Neutrophil (primary cell): Measurements from ENCODE around the gene VWA3A.

Experiments
- H3K27ac ChIP-seq: fragments of 200-600 bp; sonication (generic); 2 replicates; pipeline ENCODE4 v1.5.1; 2016; ENCODE audit warnings: mild to moderate bottlenecking, moderate library complexity
- H3K27me3 ChIP-seq: fragments of 200-600 bp; sonication (generic); 2 replicates; pipeline ENCODE4 v1.6.0; 2016; ENCODE audit warnings: mild to moderate bottlenecking
- H3K36me3 ChIP-seq: fragments of 200-600 bp; sonication (generic); 2 replicates; pipeline ENCODE4 v1.5.1; 2017
- H3K4me1 ChIP-seq, 2 experiments: fragments of 200-600 bp in 1 of 2; sonication (generic) in 1 of 2; 1 replicate in 1 of 2; 2 replicates in 1 of 2; pipeline versions ENCODE4 v1.5.1 to v1.6.1; 2013 to 2016; ENCODE audit warnings: low read depth in 1 of 2, low read length in 1 of 2, mild to moderate bottlenecking in 1 of 2, moderate library complexity in 1 of 2; ENCODE audit not compliant: control insufficient read depth in 1 of 2, insufficient read depth in 1 of 2
- H3K4me3 ChIP-seq, 2 experiments: fragments of 200-600 bp in 1 of 2; sonication (generic) in 1 of 2; 1 replicate in 1 of 2; 2 replicates in 1 of 2; pipeline ENCODE4 v1.5.1; 2013 to 2016; ENCODE audit warnings: low read depth in 1 of 2, low read length in 1 of 2, mild to moderate bottlenecking in 1 of 2, moderate library complexity in 1 of 2
- H3K9me3 ChIP-seq: fragments of 200-600 bp; sonication (generic); 2 replicates; pipeline ENCODE4 v1.5.1; 2016
- TF ChIP-seq, protein P1 (sequence below): fragments of 200-600 bp; sonication (generic); IDR thresholded peaks from 2 replicates; pipeline ENCODE4 v1.5.1; 2016; ENCODE audit warnings: antibody characterized with exemption

VWA3A gene

DNA sequence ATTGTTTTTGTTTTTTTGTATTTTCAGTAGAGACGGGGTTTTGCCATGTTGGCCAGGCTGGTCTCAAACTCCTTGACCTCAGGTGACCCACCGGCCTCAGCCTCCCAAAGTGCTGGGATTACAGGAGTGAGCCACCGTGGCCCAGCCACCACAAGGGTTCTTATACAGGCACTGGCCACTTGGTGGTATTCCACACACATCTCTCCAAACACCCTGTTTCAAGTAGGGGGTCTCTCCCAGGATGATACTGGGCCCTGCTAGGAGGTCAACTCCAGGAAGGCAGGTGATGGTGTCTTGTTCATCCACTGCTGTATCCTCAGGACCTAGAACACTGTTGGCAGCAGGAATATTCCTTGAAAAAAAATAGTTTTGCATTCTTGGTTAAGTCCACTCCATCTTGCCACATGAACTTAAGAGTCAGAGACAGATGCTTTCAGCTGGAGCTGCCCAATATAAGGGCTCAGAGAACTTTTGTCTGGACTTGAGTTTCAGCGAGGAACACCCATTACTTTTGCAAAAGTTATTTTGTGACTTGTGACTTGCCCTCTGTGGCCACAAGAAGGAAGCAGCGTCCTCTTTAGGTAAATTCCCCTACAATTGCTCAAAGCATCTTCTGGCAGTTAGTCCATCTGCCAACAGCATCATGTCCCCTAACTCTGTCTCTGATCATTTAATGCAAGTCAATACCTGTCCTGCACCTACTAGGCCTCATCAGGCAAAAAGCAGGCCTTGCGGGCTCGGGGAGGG, 106.4 kb downstream of the VWA3A start:
- Histone ChIP-seq H3K36me3 (no peaks in the 10 kb centered on the region), H3K4me1 (peaks cover 17 to 19% of the 10 kb centered on the region in 2 experiments), H3K4me3 (no peak overlapping the region), H3K9me3 (no peaks in the 10 kb centered on the region), H3K27ac (no peak overlapping the region), H3K27me3 (no peaks in the 10 kb centered on the region)
- TF ChIP-seq, protein P1, sequence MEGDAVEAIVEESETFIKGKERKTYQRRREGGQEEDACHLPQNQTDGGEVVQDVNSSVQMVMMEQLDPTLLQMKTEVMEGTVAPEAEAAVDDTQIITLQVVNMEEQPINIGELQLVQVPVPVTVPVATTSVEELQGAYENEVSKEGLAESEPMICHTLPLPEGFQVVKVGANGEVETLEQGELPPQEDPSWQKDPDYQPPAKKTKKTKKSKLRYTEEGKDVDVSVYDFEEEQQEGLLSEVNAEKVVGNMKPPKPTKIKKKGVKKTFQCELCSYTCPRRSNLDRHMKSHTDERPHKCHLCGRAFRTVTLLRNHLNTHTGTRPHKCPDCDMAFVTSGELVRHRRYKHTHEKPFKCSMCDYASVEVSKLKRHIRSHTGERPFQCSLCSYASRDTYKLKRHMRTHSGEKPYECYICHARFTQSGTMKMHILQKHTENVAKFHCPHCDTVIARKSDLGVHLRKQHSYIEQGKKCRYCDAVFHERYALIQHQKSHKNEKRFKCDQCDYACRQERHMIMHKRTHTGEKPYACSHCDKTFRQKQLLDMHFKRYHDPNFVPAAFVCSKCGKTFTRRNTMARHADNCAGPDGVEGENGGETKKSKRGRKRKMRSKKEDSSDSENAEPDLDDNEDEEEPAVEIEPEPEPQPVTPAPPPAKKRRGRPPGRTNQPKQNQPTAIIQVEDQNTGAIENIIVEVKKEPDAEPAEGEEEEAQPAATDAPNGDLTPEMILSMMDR, result no peak

DNA sequence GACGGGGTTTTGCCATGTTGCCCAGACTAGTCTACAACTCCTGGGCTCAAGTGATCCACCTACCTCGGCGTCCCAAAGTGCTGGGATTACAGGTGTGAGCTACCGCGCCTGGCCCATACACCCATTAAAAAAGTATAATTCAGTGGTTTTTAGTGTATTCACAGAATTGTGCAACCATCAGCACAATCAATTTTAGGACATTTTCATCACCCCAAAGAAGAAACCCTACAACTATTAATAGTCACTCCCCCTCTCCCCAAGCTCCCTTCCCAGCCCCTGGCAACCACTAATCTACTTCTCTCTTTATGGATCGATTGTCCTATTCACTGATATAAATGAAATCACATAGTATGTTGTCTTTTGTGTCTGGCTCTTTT, 109.9 kb downstream of the VWA3A start:
- Histone ChIP-seq H3K36me3 (no peaks in the 10 kb centered on the region), H3K27ac (no peak overlapping the region), H3K9me3 (no peaks in the 10 kb centered on the region), H3K4me1 (peaks cover 11 to 13% of the 10 kb centered on the region in 2 experiments), H3K27me3 (no peaks in the 10 kb centered on the region), H3K4me3 (no peak overlapping the region)
- TF ChIP-seq, protein P1, result no peak

DNA sequence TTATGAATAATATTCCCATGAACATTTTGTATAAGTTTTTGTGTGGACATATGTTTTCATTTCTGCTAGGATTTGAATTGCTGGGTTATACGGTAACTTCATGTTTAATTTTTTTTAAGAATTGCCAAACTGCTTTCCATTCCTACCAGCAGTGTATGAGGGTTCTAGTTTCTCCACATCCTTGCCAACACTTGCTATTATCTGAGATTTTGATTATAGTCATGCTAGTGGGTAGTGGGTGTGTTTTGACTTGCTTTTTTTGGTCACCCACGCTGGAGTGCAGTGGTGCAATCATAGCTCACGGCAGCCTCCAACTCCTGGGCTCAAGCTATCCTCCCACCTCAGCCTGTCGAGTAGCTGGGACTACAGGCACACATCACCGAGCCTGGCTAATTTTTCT, 110.8 kb downstream of the VWA3A start:
- Histone ChIP-seq H3K9me3 (no peaks in the 10 kb centered on the region), H3K36me3 (no peaks in the 10 kb centered on the region), H3K4me1 (peaks cover 15 to 18% of the 10 kb centered on the region in 2 experiments), H3K27ac (no peak overlapping the region), H3K4me3 (no peak overlapping the region), H3K27me3 (no peaks in the 10 kb centered on the region)
- TF ChIP-seq, protein P1, result no peak

DNA sequence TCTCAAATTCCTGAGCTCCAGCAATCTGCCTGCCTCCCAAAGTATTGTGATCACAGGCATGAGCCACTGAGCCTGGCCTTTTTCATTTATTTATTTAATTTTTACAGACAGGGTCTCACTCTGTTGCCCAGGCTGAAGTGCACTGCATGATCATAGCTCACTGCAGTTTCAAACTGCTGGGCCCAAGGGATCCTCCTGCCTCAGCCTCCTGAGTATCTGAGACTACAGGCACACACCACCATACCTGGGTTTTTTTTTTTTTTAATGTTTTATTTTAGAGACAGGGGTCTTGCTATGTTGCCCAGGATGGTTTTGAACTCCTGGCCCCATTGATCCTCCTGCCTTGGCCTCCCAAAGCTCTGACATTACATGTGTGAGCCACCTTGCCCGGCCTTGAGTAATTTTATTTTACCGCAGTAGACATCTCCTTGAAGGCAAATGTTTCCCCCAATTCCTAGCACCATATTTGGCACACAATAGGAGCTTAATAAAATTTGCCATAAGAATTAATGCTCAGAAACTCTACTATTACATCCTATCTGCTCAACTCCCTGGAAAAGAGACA, 111.8 kb downstream of the VWA3A start:
- Histone ChIP-seq H3K36me3 (no peaks in the 10 kb centered on the region), H3K4me3 (no peak overlapping the region), H3K27ac (no peak overlapping the region), H3K9me3 (no peaks in the 10 kb centered on the region), H3K27me3 (no peaks in the 10 kb centered on the region), H3K4me1 (peaks cover 15 to 18% of the 10 kb centered on the region in 2 experiments)
- TF ChIP-seq, protein P1, result no peak

DNA sequence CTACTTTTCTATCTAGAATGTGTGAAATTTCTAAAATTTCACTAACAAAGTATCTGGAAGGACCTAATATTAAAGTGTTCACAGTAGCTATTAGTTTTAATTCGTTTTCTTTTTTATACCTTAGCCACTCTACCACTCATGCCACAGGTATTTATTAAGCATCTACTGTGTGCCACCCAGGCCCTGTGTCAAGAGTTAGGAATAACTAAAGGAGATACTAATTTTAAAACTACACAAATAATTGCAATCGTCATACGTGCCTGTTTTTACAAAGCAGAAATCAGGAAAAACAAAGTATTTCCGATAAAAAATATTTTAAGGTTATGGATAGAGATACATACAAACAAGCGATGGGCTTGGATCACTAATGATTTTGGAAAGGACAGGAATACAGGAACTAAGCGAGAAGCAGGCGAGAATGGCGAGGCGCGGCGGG, 113.3 kb downstream of the VWA3A start:
- Histone ChIP-seq H3K4me3 (peak overlapping the region; percentile 70 to 81), H3K27me3 (no peaks in the 10 kb centered on the region), H3K27ac (peak overlapping the region; percentile 60), H3K36me3 (no peaks in the 10 kb centered on the region), H3K4me1 (peaks cover 15 to 18% of the 10 kb centered on the region in 2 experiments), H3K9me3 (no peaks in the 10 kb centered on the region)
- TF ChIP-seq, protein P1, result no peak
